Stimulated activated CD4-positive, alpha-beta T cell treated with anti-CD3 and anti-CD28 coated beads, Interleukin-12 subunit alpha, Interleukin-12 subunit beta, amount 100 ng/mL, for 24 hours (primary cell): ENCODE results near the gene VIPAS39.

ENCODE experiments used
- DNase-seq, 2 experiments: peaks; one replicate each; pipeline ENCODE4 v3.0.0-alpha.2; 2020; ENCODE audit warnings: low read depth in 2 of 2

The VIPAS39 gene

GRCh38 chr14:77457522-77458248 is at the start of gene VIPAS39, which contains the start of gene AHSA1:
TSS of gene VIPAS39 (minus strand) at chr14:77457601. CDS start at chr14:77454102, 3,499 bp downstream.
TSS of gene AHSA1 (plus strand) at chr14:77458093. CDS start at chr14:77458190, 97 bp downstream.
- peak; percentile 86 to 89 for DNase-seq

DNA sequence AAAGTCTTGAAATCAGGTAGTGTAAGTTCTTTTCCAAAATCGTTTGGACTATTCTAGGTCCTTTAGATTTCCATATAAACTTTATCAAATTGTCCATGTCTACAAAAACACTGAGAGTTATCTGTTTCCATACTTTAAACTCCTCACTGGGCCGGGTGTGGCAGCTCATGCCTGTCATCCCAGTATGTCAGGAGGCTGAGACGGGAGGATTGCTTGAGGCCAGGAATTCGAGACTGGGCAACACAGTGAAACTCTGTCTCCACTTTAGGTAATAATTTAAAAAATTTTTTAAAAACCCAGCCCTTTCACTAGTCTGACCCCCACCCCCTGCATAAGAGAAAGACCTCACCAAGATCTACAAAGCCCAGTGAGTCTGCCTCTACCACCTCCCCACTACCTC is 47.6 kb upstream of the VIPAS39 start:
- no peak for DNase-seq

- DNase-seq = no peak
Measured at GRCh38 chr14:77503138-77503537, 45.7 kb upstream of the VIPAS39 start.

GRCh38 chr14:77502109-77502782 is 44.8 kb upstream of the VIPAS39 start:
- no peak for DNase-seq

DNA sequence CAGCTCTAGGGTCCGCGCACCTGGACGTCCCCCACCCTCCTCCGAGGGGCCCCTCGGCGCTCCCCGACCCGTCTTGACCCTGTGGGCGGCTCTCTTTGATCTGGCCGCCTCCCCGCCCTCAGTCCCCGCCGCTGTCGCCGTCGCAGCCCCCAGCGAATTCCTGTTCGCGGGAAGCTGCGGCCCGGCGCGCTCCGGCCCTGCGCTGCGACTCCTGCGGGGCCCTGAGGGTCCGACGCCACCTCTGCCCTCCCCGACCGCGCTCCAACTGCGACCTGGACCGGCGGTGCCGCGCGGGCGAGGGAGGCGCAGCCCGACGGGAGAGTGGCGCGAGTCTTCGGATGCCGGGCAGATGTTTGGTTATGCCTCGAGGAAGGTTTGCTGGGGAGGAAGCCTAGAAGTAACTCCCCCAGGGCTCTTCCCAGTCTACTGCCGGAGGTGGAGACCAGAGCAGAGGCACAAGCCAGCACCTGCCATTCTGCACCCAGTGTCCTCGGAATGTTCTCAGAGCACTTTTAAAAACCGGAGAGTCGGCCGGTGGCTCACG is 41.7 kb upstream of the VIPAS39 start:
- no peak for DNase-seq

DNA sequence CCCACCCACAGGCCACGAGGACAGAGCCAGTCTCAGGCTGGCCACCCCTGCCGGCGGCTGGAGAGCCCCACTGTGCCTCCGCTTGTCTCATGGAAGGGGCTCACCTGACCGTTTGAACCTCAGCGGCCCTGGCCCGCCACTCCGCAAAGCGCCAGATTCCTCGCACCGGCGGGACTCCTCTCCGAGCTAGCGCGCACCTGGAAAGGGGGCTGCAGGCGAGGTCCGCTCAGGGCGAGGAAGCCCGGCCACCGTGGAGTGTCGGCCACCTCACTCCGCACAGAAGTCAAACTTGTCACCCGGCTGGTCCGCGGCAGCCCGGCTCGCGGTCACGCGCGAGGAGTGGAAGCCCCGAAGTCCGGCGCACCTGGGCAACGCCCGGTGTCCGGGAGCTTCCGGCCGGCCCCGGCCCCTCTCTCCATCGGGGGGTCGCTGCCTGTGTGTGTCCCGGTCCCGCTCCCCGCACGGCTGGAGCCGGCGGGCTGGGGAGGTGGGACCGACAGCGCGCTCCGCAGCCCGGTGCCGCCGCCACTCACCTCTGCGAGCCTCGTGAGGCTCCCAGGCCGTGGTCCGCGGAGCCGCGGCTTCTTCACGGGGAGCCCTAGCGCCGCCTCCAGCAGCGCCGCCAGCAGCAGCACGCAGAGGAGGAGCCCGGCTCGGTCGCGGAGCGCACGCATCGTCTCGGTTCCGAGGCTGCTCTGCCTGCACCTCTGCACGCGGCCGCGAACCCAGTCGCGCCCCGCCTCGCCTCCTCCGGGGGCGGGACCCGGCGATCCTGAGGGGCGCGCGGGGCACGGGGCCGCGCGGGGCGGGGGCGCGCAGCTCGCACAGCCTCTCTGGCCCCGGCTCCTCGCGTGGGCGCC is 40.9 kb upstream of the VIPAS39 start, which contains the start of gene ISM2:
Gene ISM2 (minus strand): TSS at position 697 of the 860 bp plus-strand sequence. CDS start 23 bp downstream, at position 674.
- peak; percentile 15 to 44 for DNase-seq

- no peak for DNase-seq
Measured at GRCh38 chr14:77495334-77495733, 37.9 kb upstream of the VIPAS39 start.

DNA sequence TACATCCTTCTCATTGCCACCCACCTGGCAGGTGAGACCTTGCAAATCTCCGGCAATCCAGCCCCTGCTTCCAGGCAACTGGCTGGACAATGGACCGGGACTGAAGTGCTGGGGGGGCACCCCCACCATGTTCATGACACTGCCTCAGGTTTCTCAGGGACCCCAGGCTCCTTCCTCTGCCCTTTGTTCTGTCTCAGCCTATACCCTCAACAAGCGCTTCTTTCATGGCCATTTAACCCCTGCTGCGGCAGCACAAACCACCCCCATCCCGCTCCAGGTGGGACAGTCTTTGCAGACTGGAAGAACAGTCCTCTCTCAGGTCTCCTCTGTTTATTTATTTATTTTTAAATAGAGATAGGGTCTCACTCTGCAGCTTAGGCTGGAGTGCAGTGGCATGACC is 33.7 kb upstream of the VIPAS39 start:
- DNase-seq = no peak

DNA sequence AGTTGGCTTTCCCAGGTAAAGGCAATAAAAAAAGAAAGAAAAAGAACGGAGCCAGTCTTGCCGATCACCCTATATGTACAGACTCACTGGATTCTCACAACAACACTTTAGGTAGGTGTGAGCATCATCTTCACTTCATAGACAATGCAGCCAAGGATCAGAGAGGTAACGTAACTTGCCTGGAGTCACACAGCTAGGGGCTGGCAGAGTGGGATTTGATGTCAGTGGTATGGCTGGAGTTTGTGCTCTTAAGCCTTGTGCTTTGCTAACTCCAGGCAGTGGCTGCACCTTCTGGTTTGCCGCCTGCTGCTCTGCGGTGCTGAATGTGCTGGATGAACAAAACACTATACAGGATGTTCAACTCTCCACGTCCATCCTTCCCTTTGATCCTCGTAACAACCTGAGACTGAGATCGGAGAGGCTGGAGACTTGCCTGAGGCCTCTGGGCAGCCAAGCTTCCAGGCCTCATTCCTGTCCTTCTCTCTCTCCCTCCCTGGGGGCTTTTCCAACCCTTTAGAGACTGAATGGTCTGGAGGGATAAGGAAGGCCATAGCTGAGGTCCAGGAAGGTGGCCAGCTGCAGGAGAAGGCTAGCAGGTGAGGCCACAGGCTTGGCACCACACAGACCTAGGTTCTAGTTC is 33.1 kb upstream of the VIPAS39 start:
- DNase-seq = no peak

DNA sequence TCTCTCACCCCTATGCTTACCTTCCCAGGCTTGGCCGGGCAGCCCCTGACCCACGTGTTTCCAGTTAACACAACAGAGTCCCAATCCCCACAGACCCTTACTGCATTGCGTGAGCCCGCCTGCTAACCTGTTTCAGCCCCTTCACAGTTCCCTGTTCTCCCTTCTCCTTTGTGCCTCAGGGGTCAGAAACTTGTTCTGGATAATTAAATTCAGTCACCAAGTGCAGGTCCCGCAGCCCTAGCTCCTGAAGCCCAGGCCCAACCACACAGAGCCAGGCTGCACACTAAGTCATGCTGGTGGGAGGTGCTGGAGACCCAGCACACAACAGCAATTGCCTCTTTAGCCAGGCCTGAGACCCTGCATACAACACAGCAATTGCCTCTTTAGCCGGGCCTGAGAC is 31.6 kb upstream of the VIPAS39 start:
- DNase-seq = no peak

DNA sequence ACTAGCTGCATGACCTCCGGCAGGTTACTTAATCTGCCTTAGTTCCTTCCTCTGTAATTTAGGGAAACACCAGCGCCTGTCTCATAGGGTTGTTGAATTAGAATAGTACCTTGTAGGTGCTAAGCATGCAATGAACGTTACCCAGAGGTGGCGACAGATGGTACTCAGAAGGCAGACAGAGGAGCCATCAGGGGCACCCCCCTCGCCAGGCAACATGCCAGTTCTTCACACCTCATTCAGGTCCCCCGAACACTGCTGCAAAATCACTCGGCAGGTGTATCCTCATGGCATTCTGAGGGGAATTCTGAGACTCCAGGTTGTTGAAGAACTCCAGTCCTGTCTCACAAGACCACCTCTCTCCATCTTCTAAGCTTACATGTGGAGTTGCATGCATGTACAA is 31.2 kb upstream of the VIPAS39 start:
- DNase-seq = no peak

GRCh38 chr14:77485901-77486678 is 28.7 kb upstream of the VIPAS39 start:
- no peak for DNase-seq

DNA sequence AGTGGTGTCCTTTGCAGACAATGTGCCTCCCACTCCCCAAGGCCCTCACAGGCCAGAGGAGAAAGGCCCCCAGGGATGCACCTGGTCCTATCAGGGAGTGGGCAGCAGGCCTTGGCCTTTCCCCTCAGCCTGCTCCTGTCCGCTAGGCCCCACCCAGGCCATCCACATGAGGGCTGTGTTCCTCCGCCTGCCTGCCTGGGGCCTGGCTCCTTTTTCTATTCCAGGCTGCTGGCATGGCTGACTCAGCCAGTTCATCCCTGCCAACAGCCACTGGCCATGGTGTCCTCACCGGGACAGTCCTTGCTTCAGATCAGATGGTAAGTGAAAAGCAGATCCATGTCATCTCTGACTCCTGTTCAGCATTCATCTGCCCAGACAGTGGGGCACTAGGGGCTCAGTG is 27.9 kb upstream of the VIPAS39 start:
- no peak for DNase-seq

GRCh38 chr14:77482422-77482821 is 25.0 kb upstream of the VIPAS39 start:
- no peak for DNase-seq

DNA sequence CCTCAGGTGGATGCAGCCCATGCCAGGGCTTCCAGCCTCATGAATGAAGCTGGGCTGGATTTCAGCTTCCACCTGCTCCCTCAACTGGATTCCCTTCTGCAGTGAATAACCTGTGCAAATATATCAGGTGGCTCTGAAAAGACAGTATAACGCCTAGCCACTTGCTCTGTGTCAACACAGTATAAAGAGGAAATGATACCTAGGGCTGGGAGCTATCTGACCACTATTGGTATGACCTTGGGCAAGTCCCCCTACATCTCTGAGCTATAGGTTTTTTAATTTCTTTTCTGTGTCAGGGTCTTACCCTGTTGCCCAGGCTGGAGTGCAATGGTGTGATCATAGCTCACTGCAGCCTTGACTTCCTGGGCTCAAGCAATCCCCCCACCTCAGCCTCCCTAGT is 21.4 kb upstream of the VIPAS39 start:
- no peak for DNase-seq

GRCh38 chr14:77478029-77478428 is 20.6 kb upstream of the VIPAS39 start:
- no peak for DNase-seq

DNA sequence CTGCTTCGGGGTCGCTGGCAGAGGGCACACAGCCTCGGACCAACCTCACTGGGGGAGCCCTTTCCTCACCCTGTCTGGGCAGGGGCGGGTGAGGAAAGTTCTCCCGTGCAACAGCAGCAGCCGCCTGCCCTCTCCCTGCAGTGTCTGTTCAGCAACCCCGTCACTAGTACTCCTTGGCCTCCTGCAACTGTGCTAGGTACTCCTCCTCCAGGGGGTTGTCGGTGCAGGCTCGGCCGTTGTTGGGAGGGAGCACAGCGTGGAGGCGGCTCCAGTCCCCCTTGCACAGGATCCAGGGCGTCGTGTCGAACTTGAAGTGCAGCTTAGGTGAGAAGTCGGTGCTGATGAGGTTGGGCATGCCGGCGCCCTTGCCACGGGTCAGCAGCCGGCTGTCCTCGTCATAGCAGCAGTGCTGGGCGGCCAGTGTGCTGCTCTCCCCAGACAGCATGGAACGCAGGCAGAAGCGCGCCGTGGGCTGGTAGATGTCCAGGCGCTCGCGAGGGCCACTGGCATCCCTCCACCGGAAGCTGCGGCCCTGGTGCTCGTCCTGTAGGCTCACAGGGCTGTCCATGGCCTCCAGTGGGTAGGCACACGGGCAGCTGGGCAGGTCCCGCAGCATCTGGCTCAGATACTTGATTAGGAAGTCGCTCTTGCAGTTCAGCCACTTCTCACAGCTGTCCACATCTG is 18.2 kb upstream of the VIPAS39 start:
- no peak for DNase-seq

DNA sequence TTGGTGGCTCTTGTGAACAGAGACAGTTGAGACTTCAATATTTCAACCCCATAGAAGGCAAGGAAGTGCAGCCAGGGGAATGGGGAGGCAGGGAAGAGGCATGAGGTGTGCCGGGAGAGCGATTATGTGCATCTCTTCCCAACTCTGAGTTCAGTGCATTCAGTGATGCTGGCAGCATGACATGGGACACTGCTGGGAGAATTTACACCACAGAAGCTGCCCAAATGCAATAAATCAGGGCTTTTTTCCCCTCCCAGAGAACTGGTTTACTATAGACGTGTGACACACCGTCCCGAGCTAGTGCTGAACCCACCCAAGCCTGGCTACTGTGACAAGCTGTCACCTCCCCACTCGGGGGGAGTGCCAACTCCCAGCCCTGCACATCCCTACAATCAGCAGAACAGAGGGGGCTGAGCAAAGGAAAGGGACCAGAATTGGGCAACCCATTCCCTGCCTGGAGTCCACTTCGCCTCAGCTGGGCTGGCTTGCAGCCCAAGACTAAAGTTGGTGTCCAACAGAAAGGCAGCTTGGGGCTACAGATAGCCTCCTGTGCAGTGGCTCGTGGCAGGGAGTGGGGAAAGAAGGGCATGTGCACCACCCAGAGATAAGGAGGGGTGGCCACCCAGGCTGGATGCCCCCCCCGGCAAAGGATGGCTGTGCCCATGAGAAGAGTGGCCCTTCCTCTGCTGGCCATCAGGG is 17.2 kb upstream of the VIPAS39 start:
- no peak for DNase-seq

GRCh38 chr14:77473921-77474320 is 16.5 kb upstream of the VIPAS39 start:
- DNase-seq = no peak
